Lung (tissue), 12 donors: ENCODE data around the gene HMGN1. TPM values are rescaled to one million over a fixed set of nuclear protein-coding genes. Genes with fewer than 3 reads are reported as not detected.
A peak's percentile ranks its signal among the peaks of the same experiment; 100 is the strongest.

Experiments
- ATAC-seq: fragments of 200-7000 bp; cut with Tn5 transposase; one replicate; pipeline ENCODE4 v1.9.1; 2020; ENCODE audit warnings: moderate number of reproducible peaks; ENCODE audit not compliant: insufficient read depth, low FRiP score
- DNase-seq, 3 donors: peaks; one replicate each; pipeline ENCODE4 v3.0.0-alpha.2; 2013 to 2017
- H3K27ac ChIP-seq, 2 donors: one replicate each; pipeline ENCODE4 v1.5.1; 2013; ENCODE audit warnings: mild to moderate bottlenecking in 2 of 2, moderate library complexity in 2 of 2, control low read depth in 1 of 2, inconsistent platforms in 1 of 2, low read depth in 1 of 2, low read length in 1 of 2
- H3K27me3 ChIP-seq, 3 donors: one replicate each; pipeline ENCODE4 v1.5.1; 2013; ENCODE audit warnings: low read length in 2 of 3; ENCODE audit not compliant: control insufficient read depth in 3 of 3, insufficient read depth in 3 of 3
- H3K36me3 ChIP-seq, 4 donors: one replicate each; pipeline ENCODE4 v1.5.1; 2013; ENCODE audit warnings: low read length in 4 of 4, mild to moderate bottlenecking in 1 of 4, moderate library complexity in 1 of 4; ENCODE audit not compliant: control insufficient read depth in 4 of 4, insufficient read depth in 4 of 4
- H3K4me1 ChIP-seq, 5 donors: one replicate each; pipeline ENCODE4 v1.5.1; 2013; ENCODE audit warnings: low read length in 5 of 5, mild to moderate bottlenecking in 2 of 5, moderate library complexity in 1 of 5; ENCODE audit not compliant: control insufficient read depth in 5 of 5, insufficient read depth in 5 of 5
- H3K4me3 ChIP-seq: one replicate; pipeline ENCODE4 v1.5.1; 2013; ENCODE audit warnings: mild to moderate bottlenecking, control low read depth, moderate library complexity
- H3K9ac ChIP-seq, 2 donors: one replicate each; pipeline ENCODE4 v1.5.1; 2013; ENCODE audit warnings: low read length in 2 of 2, control low read depth in 1 of 2; ENCODE audit not compliant: insufficient read depth in 1 of 2
- H3K9me3 ChIP-seq, 4 donors: one replicate each; pipeline ENCODE4 v1.5.1; 2013; ENCODE audit warnings: low read length in 3 of 4, mild to moderate bottlenecking in 1 of 4, moderate library complexity in 1 of 4; ENCODE audit not compliant: control insufficient read depth in 4 of 4, insufficient read depth in 3 of 4
- WGBS, 2 donors: extraction: QIAGEN DNeasy Blood & Tissue Kit; methylation state at CpG; one replicate each; pipeline ENCODE4 v1.1.7; 2013; 5-methylcytosine and 5-hydroxymethylcytosine counted together
- polyA plus RNA-seq, 2 donors: library from polyadenylated mRNA; stranded (reverse); fragments of 200-250 nt; gene quantifications; one replicate each; pipeline ENCODE4 v1.2.1, GENCODE V29; 2013
- total RNA-seq, 2 donors: library from RNA; depleted of rRNA in 1 of 2; stranded (reverse); fragments of >200 nt in 1 of 2; gene quantifications; one replicate each; pipeline ENCODE4 v1.2.1, GENCODE V29; 2014 to 2021
- TF ChIP-seq, protein P1 (sequence below): IDR thresholded peaks from 2 replicates; pipeline ENCODE4 v1.5.1; 2012; ENCODE audit warnings: mild to moderate bottlenecking; ENCODE audit errors: control extremely low read depth, extremely low read depth
- donor health status: control.
- donor health status: control.
- donor health status: Bipolar disorder and iron deficiency.
- donor health status: healthy.
- donor health status: DM: yes; HTN: yes; CAD: no.

The HMGN1 gene
- total and polyA plus RNA-seq, 4 donors: 124 to 375 (median 166) TPM

DNA sequence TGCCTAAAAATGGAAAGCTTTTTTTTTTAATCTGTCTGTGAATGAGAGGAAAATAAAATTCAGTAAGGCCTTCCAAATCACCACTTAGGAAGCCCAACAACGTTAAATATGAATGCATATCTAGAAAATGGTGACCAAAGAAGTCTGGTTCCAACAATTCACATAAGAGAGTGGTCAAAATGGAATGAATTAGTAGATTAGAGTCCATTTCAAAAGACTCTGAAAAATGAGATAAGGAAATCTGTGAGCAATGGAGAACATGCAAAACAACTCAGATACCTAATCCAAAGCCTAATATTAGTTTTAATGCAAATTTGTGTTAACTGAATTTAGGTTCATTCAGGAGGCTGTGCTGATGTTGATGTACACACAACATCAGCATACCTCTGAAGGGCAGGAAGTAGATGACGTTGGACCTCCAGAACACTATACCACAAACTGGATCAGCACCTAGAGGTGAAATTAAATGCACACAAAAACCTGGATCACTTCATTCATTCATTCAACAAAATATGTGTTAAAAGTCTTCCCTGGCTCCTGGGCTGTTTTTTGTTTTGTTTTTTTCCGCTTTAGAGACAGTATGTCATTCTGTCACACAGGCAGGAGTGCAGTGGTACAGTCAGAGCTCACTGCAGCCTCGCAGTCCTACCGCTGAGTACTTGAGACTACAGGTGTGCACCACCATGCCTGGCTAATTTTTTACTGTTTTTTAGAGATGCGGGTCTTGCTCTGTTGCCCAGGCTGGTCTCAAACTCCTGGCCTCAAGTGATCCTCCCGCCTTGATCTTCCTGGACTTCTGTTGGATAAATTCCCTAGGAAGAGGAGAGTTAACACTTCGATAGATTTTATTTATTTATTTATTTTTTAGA, 30.6 kb downstream of the HMGN1 start:
- H3K4me3 ChIP-seq: no peak overlapping the region
- peaks cover 0 to 2% (median 0%) of the 10 kb centered on the region in 3 donors for H3K27me3 ChIP-seq
- no peak overlapping the region for H3K27ac ChIP-seq
- H3K9me3 ChIP-seq: no peaks in the 10 kb centered on the region
- TF ChIP-seq, protein P1, sequence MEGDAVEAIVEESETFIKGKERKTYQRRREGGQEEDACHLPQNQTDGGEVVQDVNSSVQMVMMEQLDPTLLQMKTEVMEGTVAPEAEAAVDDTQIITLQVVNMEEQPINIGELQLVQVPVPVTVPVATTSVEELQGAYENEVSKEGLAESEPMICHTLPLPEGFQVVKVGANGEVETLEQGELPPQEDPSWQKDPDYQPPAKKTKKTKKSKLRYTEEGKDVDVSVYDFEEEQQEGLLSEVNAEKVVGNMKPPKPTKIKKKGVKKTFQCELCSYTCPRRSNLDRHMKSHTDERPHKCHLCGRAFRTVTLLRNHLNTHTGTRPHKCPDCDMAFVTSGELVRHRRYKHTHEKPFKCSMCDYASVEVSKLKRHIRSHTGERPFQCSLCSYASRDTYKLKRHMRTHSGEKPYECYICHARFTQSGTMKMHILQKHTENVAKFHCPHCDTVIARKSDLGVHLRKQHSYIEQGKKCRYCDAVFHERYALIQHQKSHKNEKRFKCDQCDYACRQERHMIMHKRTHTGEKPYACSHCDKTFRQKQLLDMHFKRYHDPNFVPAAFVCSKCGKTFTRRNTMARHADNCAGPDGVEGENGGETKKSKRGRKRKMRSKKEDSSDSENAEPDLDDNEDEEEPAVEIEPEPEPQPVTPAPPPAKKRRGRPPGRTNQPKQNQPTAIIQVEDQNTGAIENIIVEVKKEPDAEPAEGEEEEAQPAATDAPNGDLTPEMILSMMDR: no peak
- ATAC-seq (no peak), DNase-seq (no peak)
- 85 to 93% methylated on average over 8 of the region's 8 CpGs for WGBS, 2 donors
- H3K36me3 ChIP-seq: no peaks in the 10 kb centered on the region
- no peak overlapping the region for H3K9ac ChIP-seq
- H3K4me1 ChIP-seq: peaks cover 0 to 29% (median 10%) of the 10 kb centered on the region in 5 donors

DNA sequence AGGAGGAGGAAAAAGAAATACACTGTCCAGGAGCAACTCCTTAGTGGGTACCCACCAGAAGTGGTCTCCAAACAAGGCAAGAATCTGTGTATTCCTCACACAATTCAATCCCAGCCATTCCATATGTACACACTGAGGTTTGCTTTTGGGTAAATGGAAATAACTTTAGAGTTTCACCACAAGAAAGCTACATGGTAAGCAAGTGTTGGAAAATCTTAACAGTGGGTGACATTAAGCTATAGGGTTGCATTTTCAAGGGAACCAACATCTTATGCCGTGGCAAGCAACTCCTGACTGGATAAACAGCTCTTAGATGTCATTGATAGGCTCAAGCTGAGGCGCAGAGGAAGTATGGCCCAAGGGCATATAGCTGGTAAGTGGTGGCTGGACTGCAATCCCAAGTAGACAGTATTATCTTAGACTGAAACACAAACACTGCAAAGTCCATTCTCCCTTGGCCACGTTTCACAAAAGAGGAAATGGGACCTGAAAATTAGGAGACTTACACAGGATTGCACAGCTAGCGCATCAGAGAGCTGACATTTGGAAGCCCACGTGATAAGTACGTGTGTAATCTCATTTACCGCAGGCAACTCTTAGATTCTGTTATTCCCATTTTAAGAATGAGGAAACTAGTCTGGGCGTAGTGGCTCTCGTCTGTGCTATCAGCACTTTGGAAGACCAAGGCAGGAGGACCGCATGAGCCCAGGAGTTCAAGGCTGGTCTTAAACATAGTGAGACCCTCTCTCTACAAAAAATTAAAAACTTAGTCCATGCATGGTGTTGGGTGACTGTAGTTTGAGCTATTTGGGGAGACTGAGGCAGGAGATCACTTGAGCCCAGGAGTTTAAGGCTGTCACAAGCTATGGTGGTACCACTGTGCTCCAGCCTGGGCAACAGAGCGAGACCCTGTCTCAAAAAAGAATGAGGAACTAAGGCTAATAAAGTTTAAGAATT, 31.5 kb downstream of the HMGN1 start:
- ATAC-seq (no peak), DNase-seq (peak in 1 of 3 donors; percentile 7)
- peaks cover 0 to 29% (median 10%) of the 10 kb centered on the region in 5 donors for H3K4me1 ChIP-seq
- H3K36me3 ChIP-seq: no peaks in the 10 kb centered on the region
- H3K27ac ChIP-seq: no peak overlapping the region
- no peak overlapping the region for H3K4me3 ChIP-seq
- peaks cover 0 to 1% (median 0%) of the 10 kb centered on the region in 3 donors for H3K27me3 ChIP-seq
- H3K9ac ChIP-seq: no peak overlapping the region
- TF ChIP-seq, protein P1: no peak
- WGBS, 2 donors: 50 to 69% methylated on average over 11 of the region's 11 CpGs
- H3K9me3 ChIP-seq: no peaks in the 10 kb centered on the region

DNA sequence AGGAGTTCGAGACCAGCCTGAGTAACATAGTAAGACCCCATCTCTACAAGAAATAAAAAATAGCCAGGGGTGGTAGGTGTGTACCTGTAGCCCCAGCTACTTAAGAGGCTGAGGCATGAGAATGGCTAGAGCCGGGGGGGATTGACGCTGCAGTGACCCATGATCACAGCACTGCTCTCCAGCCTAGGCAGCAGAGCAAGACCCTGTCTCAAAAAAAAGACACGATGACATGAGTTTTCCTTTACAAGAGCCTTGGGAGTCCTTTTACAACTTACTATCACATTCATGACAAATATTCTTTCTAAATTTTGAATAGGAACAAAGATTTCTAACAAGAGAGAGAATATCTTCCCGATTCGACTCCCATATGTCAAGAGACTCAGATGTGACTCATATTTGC, 32.2 kb downstream of the HMGN1 start:
- Histone ChIP-seq H3K27me3 (no peaks in the 10 kb centered on the region), H3K4me1 (peaks cover 0 to 33% (median 10%) of the 10 kb centered on the region in 5 donors), H3K9me3 (no peaks in the 10 kb centered on the region), H3K27ac (no peak overlapping the region), H3K9ac (no peak overlapping the region), H3K4me3 (no peak overlapping the region), H3K36me3 (peaks cover 0 to 2% (median 0%) of the 10 kb centered on the region in 4 donors)
- WGBS, 2 donors: 93 to 94% methylated on average over 6 of the region's 6 CpGs
- TF ChIP-seq, protein P1: no peak
- DNase-seq (no peak), ATAC-seq (no peak)
